22Rv1 (cell line): Measurements from ENCODE around the gene KLF3.

ENCODE experiments used
- ZFX ChIP-seq: fragments of 450-650 bp; IDR thresholded peaks from 2 replicates; pipeline ENCODE4 v1.6.1; 2017; ENCODE audit warnings: antibody characterized with exemption, borderline replicate concordance
- TF ChIP-seq, protein P1 (sequence below): fragments of 450-650 bp; IDR thresholded peaks from 2 replicates; pipeline ENCODE4 v1.5.1; 2017; ENCODE audit warnings: mild to moderate bottlenecking

DNA sequence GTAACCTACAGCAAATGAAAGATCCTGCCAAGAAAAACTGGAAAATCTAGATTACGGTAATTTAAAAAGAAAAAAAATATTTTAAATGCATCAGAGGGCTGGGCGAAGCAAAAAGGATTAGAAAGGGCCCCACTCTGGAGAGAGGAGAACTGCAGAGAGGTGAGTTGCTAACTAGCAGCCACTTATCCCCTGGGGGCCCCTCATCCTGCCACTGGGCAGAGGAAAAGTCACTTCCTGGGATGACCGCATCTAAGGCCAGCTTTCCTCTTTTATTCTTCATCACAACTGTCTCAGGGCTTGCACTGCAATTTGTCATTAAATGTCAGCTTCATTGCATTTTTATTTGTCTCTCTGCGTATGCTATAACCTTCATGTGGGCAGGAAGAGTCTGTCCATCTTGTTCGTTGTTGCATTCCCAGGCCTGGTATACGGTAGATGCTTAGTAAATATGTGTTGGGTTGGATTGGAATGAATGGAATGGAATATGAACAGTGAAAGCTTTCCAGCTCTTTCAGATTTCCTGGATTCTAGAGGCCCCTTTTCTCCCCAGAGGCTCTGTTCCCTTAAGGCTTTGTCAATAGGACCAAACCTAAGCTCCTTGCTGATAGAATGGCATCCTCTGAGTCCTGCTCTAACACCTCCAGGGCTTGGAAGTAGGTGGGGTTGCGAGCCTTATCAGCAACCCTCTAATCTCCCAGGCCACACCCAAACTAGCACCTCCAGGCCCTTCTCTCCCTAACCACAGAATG lies 59.9 kb downstream of the KLF3 start:
- TF ChIP-seq, protein P1, sequence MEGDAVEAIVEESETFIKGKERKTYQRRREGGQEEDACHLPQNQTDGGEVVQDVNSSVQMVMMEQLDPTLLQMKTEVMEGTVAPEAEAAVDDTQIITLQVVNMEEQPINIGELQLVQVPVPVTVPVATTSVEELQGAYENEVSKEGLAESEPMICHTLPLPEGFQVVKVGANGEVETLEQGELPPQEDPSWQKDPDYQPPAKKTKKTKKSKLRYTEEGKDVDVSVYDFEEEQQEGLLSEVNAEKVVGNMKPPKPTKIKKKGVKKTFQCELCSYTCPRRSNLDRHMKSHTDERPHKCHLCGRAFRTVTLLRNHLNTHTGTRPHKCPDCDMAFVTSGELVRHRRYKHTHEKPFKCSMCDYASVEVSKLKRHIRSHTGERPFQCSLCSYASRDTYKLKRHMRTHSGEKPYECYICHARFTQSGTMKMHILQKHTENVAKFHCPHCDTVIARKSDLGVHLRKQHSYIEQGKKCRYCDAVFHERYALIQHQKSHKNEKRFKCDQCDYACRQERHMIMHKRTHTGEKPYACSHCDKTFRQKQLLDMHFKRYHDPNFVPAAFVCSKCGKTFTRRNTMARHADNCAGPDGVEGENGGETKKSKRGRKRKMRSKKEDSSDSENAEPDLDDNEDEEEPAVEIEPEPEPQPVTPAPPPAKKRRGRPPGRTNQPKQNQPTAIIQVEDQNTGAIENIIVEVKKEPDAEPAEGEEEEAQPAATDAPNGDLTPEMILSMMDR: no peak
- no peak for TF ChIP-seq ZFX
